Amygdala (tissue), 56 donors: ENCODE results near the gene SLC9A9.
A peak's percentile ranks its signal among the peaks of the same experiment; 100 is the strongest.

Experiments used
- DNase-seq, 56 donors: peaks; one replicate each; lab custom pipeline; 2025; lab: John Stamatoyannopoulos, UW

SLC9A9 gene

DNA sequence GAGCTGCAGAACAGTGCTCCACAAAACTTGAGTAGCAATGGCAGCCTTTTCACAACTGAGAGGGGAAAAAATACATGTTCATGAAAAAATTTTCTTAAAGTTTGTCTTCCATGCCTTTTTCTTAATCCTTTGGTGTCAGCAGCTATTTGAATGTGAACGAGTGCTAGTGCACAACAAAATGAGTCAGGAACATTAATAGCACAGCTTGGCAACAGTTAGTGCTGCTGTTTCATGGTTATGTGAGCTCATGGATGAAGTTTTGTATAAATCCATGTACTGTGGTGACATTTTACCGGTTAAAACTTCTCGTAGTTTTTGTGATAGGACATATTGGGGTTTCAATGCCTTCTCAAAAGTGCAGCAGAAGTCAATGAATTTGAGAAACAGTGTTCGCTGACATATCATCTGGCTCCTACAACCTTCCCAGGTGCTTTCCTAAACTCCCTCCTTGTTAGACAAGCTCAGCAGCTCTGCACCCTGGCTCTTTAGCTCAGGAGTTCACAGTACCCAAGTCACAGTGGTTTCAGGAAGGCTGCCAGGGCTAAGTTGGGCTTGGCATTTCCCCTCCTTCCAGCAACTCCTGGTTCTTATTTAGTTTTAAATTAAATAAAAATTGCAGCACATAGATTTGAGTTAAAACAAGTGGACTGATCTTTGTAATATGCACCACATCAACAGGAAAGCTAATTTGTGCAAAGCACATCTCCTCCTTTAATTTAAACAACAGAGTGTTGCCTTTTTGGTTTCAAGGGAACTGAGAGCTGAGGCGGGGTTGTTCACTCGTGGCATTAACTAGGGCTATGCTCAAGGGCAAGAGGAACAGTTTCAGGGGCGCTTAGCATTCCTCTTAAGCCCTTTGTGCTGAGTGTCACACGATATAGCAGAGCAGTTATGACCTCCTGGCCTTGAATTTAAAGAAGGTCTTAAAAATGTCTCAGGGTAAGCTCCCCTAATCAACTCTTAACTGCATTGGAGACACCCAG, 365.9 kb downstream of the SLC9A9 start:
- DNase-seq, result no peak

DNA sequence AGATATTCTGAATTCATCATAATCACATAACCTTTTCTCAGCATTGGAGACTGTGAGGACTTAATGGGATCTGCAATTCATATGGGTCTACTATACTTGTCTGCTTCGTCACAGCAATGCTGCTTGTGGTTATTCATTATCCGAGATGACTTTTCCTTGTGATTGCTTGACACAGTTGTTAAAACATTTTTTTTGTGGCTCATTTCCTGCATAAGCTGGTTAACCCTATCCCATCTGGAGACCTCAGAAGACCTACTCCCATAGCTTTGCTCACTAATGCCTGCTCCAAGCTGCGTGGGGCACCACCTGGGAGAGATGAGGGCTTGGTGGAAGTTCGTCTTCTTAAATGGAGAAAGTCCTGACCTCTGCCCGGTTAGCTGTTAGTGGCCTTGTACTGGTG, 367.9 kb downstream of the SLC9A9 start:
- no peak for DNase-seq

DNA sequence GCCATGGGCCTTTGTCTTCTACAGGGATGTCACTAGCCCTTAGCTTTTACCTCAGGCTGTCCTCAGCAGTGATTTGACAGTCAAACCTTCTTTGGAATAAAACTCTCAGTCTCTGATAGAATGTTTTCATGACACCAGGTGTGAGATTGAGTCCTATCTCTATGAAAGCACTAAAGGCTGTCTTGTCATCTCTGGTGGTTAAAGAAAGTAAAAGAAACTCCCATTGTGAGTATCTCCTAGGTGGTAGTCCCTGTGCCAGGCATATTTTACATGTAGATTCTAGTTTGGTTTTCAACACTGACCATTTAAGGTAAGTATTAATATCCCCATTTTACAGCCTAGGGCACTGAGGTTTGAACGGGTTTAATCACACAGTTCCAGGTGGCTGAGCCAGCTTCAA, 368.5 kb downstream of the SLC9A9 start:
- DNase-seq, result no peak

DNA sequence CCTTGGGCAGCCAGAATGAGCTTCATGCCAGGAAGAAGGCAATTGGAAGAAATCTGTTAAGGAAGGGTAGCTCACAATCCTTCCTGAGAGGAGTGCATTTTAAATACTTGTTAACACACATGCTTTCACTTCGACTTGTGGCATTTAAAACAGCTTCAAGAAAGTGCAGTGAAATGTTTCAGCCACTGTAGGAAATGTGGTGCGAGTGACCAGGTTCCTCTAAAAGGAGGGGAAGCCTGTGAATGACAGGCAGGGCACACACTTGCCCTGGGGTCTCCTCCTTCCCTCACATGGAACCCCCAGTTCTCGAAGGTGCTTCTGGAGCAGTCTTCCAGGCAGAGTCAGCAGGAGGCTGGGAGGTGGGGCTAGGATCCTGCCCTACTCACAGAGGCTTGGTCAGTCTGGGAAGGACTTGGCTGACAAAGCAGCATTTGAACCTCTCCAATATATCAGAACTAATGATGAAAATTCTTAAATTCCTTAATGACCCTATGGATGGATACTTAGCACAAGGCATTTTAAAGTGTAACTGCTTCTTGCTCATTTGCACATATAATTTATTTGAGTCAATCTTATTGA, 370.1 kb downstream of the SLC9A9 start:
- peak in 1 of 56 donors; percentile 1 for DNase-seq

DNA sequence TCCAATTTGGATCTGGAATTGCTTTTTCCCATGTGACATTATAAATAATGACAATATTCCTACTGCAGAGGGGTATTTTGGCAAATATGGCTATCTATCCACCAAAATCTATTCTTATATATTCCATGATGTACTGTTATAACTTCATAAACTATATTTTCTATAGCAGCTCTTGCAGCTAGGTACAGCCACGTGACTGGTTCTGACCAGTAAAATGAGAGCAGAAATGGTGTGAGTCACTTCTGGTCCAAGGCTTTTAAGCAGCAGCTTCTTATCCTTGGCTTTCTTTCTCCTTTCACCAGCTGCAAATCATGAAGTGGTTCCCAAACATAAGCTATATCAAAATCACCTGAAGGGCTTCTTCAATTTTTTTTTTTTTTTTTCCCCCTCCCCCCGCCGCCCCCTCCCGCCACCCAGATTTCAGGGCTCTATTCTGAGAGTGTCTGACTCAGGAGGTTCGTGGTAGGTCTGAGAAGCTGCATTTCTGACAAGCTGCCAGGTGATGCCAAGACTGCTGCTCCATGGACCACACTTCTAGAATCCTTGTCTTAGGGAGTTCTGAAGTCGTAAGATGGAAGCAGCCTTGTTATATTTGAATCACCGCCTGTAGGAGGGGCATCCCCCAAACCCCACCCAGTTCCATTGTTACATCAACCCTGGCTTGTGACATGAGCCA, 371.2 kb downstream of the SLC9A9 start:
- DNase-seq, result no peak

DNA sequence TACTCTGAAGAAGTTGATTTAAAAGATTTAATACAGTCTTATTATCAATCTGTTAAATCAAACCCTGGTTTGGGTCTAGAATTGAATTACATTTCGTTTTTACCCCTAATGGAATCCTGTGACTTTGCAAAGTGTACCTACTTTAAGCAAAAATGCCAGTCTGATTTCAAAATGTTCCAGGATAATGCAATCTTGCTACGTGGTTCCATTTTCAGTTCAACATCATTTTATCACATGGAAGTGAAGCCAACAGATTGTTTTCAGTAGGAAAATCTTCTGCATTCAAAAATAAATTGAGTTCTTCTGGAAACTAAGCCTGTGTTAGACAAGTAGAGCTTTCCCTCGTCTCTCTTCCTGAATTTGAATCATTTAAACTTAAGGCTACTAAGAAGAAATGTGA, 372.3 kb downstream of the SLC9A9 start:
- DNase-seq, result no peak

DNA sequence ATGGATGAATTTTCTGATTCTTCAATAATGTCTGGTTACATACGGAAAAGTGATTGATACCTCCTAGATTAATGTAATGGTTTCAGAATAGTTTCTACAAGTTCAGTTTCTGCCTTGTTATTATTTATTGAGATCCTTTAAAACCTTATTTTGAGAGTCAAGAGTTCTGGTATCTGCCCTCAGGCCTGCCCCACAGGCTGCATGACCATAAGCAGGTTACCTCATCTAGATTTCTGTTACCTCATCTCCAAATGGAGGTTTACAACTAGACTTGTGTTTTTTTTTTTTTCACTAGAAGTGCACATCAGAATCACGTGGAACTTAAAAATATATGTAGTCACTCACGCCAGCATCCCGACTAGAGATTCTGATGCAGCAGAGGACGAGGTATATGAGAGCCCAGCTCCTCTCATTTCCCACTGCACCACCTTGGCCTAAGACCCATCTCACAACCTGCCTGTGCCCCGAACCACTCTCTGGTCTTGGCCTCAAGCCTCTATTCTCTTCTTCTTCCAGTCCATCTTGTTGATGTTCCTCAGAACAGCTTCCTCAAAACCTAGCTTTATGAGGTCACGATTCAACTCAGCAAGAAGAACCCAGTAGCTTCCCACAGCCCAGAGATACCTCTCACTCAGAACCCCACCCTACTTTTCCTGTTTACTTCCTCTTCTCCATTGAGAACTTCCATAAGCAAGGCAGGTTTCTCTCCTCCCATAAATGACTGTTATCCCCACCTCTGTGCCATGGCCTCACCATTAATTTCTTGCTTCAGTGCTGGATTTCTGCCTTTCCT, 375.3 kb downstream of the SLC9A9 start:
- DNase-seq, result no peak

DNA sequence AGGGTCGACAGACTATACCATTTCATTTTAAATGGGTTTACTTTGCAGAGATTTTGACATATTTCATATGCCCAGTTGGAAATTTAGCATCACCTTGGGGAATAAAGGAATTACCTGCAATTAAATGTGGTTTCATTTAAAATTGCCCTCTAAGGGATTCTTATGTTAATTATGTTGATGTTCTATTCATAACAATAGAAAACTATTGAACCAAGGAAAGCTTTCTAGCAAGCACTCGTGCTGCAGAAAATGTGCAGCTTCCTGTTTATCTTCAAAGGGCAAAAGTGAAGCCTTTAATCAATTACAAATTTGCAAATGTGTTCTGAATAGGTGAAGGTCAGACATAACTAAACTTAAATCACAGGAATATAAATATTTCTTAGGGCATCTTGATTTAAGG, 376.6 kb downstream of the SLC9A9 start:
- DNase-seq, result no peak

DNA sequence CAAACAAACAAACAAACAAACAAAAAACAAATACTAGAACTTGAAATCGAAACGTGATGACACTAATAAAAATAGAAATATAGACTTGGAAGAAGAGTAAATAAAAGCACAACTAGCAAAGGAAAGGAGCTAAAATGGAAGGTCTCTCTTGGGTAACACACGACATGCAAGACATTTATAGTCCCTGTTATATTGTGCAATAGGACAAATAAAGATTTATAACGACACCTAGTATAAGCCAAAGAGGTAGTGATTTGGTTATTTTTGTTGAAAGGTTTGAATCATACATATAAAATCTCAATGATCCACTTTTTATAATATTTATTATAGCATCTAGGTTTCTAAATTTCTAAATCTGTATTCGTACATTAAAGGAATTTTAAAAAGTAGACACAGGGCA, 379.1 kb downstream of the SLC9A9 start:
- DNase-seq, result no peak

DNA sequence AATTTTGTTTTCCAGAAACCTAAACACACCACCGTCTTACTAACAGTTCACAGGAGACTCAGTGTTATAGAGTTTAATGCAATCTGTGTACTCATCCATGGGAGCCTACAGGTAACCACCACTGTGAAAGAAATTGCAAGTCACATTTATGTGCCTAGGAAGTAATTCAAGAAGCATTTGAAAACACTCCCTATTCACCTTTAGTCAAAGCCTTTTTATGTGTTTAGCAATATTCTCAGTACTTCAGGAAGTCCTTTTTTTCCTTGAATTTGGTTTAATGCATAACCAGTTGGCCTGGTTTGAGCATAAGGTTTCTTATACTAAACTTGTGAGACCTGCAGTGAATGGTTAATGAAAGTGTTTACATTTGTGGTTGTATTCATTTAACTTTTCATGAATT, 382.6 kb downstream of the SLC9A9 start:
- no peak for DNase-seq

DNA sequence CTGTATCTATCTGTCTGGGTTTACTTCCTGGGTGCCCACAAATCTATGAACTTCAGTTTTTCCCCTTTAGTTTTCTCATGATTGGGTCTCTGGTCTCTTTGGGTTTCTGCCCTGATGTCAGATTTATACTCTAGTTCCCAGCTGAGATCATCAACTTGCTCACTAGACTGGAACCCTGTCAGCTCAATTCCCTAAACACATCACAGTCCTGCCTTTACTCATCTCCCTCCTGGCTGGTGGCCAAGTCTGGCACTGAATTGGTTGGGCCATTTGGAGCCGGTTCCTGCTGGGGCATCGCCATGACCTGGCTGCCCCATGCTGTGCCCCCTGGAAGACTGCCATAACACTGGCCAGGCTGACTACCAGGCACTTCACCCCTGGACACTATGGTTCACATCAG, 383.4 kb downstream of the SLC9A9 start:
- peak in 4 of 56 donors; percentile 1 to 65 (median 5) for DNase-seq

DNA sequence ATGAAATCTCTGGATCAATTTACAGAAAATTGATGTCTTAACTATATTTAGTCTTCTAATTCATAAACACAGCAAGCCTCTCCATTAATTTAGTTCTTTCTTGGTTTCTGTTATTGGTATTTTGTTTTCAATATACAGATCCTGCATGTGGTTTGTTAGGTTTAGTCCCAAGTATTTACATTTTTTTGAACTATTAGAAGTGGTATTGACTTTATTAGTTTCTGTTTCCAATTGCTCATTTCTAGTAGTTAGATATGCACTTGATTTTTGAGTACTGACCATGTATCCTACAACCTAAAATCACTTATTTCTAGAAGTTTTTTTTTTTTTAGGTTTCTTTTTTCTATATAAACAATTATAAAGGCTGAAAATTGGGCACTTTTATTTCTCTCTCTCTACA, 392.8 kb downstream of the SLC9A9 start:
- no peak for DNase-seq

DNA sequence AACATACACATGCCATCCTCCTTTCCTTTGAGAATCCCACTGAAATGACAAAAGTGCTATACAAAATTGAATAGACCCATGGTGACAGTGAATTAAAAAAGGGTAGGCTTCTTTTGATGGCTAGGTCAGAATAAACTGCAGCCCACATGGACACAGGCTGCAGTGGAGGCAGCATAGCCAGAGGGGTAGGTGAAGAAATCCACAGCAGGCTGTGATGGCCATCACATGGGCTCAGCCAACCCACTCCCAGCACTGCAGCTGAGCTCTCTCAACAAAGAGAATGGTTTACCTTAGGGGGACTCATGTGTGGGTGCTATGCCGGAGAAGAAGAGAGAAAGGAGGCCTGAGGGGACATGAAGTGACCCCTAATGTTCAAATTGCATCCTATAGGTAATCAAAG, 397.6 kb downstream of the SLC9A9 start:
- no peak for DNase-seq

DNA sequence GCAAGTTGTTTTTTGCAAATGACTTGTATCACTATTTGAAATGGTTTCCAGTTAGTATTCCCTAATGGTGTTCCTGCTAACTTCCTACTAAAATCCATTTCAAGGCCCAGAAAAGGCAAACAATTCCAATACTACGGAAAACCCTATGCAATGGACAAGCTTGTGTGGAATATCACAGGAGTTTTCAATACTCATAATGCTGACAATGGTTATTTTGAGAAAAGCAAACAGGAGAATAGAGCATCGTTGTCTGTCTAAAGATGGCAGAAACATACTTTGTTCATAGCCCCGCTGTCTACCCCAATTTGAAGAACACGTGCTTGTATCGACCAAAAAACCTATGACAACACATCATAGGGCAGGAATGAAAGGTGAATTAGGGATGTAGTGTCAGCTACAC, 400.8 kb downstream of the SLC9A9 start:
- no peak for DNase-seq

DNA sequence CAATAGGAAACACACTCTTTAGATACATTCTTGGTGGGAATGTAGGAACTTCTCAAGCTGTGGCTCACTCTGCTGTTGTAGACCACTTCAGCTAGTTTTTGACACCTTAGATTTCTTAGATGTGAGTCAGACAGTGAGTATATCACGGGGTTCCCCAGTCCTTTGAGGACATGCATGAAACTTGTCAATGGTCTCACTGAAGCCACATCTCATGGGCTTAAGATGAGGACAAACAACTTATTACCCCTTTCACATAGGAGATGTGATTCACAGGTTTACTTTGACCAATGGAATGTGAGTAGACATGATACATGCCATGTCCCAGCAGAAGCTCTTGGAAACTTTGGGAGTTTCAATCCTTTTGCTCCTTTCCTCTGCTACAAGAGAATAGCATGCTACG, 403.1 kb downstream of the SLC9A9 start:
- DNase-seq, result no peak

DNA sequence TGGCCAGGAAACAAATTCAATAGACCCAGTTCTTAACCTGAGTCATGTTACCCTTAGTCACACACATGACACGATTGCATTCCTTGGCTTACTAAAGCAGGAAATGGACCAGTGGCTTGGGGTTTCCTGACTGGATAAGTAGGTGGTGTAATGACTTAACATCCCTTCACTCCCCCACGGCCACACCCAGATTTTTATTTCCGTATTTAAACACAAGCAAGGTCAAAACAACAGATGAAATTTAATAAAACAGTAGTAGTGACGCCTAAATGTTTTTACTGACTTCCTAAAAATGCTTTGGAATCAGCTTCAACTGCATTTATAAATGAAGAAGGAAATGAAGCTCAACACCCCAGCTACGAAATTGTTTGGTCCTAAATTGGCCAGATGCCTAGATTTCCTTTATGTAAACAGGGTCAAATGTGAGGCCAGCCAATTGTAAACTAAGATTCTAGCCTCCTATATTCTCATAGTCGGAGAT, 404.4 kb downstream of the SLC9A9 start:
- DNase-seq, result no peak

DNA sequence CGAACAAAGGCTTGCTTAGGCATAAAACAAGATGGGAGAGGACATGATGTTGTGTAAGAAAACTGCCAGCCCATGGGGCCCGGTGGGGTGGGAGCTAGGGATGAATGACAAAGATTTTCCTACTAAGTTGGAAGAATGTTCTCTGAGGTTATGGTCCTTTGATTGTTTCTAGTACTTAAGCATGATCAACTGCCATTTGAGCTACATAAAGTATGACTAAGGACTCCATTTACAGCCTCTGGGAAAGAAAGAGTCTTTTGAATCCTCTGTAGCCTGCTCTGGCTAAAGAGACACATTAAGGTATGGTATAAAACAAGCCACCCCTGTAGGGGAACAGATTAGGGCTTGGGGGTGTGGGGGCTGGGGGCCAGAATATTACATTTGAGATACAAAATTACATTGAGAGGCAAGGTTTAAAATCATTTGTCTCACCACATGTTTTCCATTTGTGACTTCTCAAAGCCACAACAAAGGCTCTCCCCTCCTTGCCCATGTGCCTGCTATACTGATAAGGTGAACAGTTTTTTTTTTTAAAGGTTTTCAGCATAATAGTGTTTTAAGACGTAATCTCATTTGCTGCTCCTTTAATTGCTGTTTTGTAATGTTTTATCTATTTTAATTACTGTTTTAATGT, 405.3 kb downstream of the SLC9A9 start:
- no peak for DNase-seq

DNA sequence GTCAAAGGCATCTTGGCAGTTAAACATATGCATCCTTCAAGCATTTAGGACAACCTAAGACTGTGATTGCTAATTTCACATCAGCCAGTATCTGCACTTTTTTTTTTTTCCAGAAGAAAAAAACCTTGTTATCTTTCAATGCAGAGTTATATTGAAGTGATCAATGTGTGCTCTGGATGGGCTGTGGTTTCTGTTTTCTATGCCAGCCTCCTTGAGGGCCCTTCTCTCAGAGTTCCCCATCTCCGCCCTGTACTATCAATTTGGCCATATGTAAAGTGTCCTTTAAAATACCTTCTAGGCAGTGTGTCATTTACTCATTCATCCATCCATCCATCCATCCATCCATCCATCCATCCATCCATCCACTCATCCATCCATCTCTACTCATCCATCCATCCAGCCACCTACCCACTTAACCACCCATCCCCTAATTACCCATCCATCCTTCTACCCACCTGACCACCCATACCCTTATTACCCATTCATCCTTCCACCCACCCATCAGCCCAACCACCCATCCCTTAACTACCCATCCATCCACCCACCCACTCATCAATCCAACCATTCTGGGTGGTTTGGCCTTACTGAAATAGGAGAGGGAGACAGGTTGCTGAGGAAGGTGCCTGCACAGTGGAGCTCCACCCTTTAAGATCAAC, 406.6 kb downstream of the SLC9A9 start:
- DNase-seq, result no peak

DNA sequence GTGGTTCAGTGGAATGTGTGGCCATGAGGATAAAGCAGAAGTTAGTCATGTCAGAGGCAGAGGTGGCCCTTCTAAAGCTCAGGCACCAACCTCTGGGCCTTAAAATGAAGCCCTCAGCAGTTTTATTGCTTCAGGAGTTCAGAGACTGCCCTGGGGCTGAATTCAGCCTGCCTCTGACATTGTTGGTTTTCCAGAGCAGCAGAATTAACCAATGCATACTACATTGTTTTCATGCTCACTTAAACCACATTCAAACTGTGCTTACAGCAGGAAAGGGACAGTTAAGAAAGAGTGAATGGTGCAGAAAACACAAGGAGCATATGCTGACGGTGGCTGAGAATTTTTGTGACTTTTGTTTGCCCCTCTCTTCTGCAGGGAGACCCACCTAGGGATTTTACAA, 408.5 kb downstream of the SLC9A9 start:
- DNase-seq, result no peak

DNA sequence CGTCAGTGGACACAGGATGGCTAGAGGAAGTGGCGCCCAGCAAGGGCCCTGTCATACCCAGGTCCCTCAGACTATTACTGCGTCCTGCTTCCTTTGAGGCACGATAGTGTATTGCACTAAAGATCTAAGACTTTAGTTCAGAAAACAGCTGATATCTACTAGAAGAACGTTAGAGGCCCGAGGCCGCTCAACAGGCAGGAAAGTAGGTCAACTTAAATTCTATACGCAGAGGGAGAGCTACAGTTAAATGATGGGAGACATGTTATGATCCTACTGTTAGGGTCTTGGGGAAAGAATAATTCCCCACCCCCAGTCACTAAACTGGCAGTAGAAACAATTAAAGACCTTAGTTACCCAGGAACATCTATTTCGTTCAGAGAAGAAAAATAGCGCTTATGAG, 410.9 kb downstream of the SLC9A9 start:
- no peak for DNase-seq
